Sciatic nerve (tissue), 2 donors: ENCODE data around the gene TAS2R20. TPM values are rescaled to one million over a fixed set of nuclear protein-coding genes. Genes with fewer than 3 reads are reported as not detected.
A peak's percentile ranks its signal among the peaks of the same experiment; 100 is the strongest.

Experiments
- ATAC-seq: fragments of 200-7000 bp; cut with Tn5 transposase; one replicate; pipeline ENCODE4 v1.9.1; 2020; ENCODE audit warnings: mild to moderate bottlenecking, moderate library complexity
- DNase-seq: peaks from one replicate; pipeline ENCODE4 v3.0.0-alpha.2; 2020; ENCODE audit warnings: low spot score
- intact Hi-C: fragments of 100-400 bp; cut with DNase I; formaldehyde crosslinking; loops from one replicate; pipeline ENCODE4 v1.14.2; 2022
- total RNA-seq: library from RNA; stranded (reverse); fragmentation: NEBNext Ultra II Directional; extraction: Animal tissue kit (Norgen Biotek cat#: 25700); gene quantifications from one replicate; pipeline ENCODE4 v1.2.1, GENCODE V29; 2021
- donor health status: DM: no; HTN: no; CAD: no.
- donor health status: DM: no; HTN: no; CAD: no.

Gene TAS2R20
- total RNA-seq, 1 donor from 2014 or later, result 4.6 TPM

- no peak for DNase-seq
- intact Hi-C loops, result no loop called here
- ATAC-seq, result peak; percentile 77
These were observed 31.8 kb downstream of the TAS2R20 start for GRCh38 chr12:10966314-10966713.

DNA sequence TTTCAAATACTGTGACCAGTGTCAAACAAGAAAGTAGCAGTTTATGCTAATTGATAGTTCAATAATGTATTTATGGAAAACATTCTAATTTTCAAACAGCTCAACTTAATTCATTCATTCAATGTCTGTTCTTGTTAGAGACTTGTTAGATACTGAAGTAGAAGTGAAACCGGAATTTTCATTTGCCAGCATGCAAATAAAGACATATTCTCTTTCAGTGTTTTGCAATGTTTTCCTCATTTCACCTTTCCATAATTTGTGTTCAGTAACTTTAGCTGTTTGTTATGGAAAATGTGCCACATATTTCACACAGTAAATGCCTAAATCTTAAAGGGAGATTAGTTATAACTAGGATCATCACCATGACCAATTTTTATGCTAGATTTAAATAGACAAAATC, 32.6 kb downstream of the TAS2R20 start:
- no peak for DNase-seq
- intact Hi-C loops, result no loop called here
- no peak for ATAC-seq

DNA sequence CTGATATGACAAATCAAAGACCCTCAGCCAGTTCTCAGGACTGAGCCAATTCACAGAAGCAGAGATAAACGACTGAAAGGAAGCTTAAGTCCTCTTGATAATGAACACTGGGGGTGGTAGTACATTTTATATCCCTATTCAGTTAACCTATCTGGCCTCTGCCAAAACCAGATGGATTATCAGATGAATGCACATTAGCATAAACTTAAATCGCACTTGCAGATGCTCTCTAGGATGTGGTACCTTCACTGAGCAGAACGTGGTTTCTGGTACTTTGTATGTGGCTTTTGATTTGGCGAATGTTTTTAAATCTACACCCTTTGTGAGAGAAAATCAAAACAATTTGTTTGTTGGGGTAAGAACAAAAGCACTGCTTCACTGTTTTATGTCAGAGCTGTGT, 37.9 kb downstream of the TAS2R20 start:
- intact Hi-C loops, result no loop called here
- DNase-seq, result no peak
- ATAC-seq, result no peak

DNA sequence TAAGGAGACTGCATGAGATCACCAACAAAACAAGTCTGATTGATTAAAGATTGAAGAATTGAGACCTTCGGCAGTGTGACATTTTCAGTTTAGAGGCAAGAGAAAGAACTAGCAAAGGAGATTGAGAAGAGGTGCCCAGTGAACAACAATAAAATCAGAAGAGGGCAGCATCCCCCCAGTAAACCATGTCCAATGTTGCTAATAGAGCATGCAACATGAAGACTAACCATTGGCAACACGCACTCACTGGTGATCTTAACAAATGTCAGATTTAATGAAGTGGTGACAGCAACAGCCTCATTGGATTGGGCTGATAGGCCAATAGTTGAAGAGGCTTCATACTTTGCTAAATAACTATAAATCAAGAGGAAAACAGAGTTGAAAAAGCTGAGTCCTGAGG, 38.3 kb downstream of the TAS2R20 start:
- no peak for DNase-seq
- peak; percentile 51 for ATAC-seq
- intact Hi-C loops, result no loop called here

- intact Hi-C loops, result no loop called here
- DNase-seq, result no peak
- no peak for ATAC-seq
These were observed 40.4 kb downstream of the TAS2R20 start for GRCh38 chr12:10957741-10958140.

DNA sequence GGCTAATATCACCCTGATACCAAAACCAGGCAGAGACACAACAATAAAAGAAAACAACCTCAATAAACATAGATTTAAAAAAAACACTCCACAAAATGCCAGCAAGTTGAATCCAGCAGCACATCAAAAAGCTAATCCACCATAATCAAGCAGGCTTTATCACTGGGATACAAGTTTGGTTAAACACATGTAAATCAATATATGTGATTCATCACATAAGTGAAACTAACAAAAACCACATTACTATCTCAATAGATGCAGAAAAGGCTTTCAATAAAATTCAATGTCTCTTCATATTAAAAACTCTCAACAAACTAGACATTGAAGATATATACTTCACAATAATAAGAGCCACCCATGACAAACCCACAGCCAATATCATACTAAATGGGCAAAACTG, 42.0 kb downstream of the TAS2R20 start:
- intact Hi-C loops, result no loop called here
- no peak for ATAC-seq
- DNase-seq, result no peak

GRCh38 chr12:10952645-10953044, 45.5 kb downstream of the TAS2R20 start:
- intact Hi-C loops, result no loop called here
- no peak for ATAC-seq

More at GRCh38 chr12:10952645-10953044, 45.5 kb downstream of the TAS2R20 start:
- DNase-seq, result no peak

Other genes starting within 250 kb of the TAS2R20 start
- not detected for gene TAS2R7, start 195.7 kb downstream of the TAS2R20 start, total RNA-seq
- 0.27 TPM for gene TAS2R8, start 191.0 kb downstream of the TAS2R20 start, total RNA-seq
- not detected for gene TAS2R9, start 188.1 kb downstream of the TAS2R20 start, total RNA-seq
- gene TAS2R10, start 171.9 kb downstream of the TAS2R20 start, total RNA-seq, result 1.7 TPM
- 9.2 TPM for gene PRR4, start 148.8 kb downstream of the TAS2R20 start, total RNA-seq
- 36.1 TPM for gene PRH1, start 114.0 kb downstream of the TAS2R20 start, total RNA-seq
- gene TAS2R13, start 88.7 kb downstream of the TAS2R20 start, total RNA-seq, result 5.0 TPM
- gene PRH2, start 69.1 kb downstream of the TAS2R20 start, total RNA-seq, result not detected
- 7.0 TPM for gene TAS2R14, start 59.0 kb downstream of the TAS2R20 start, total RNA-seq
- gene TAS2R50, start 11.4 kb downstream of the TAS2R20 start, total RNA-seq, result 2.7 TPM
- gene TAS2R19, start 24.3 kb upstream of the TAS2R20 start, total RNA-seq, result 9.3 TPM
- gene TAS2R31, start 33.1 kb upstream of the TAS2R20 start, total RNA-seq, result 8.8 TPM
- 2.8 TPM for gene TAS2R46, start 64.0 kb upstream of the TAS2R20 start, total RNA-seq
- 1.7 TPM for gene TAS2R43, start 94.0 kb upstream of the TAS2R20 start, total RNA-seq
- gene TAS2R30, start 136.3 kb upstream of the TAS2R20 start, total RNA-seq, result 8.1 TPM
- 8.9 TPM for gene SMIM10L1, start 172.9 kb upstream of the TAS2R20 start, total RNA-seq
- gene TAS2R42, start 188.6 kb upstream of the TAS2R20 start, total RNA-seq, result not detected